ENCODE measurements around the gene NINJ1.

DNA sequence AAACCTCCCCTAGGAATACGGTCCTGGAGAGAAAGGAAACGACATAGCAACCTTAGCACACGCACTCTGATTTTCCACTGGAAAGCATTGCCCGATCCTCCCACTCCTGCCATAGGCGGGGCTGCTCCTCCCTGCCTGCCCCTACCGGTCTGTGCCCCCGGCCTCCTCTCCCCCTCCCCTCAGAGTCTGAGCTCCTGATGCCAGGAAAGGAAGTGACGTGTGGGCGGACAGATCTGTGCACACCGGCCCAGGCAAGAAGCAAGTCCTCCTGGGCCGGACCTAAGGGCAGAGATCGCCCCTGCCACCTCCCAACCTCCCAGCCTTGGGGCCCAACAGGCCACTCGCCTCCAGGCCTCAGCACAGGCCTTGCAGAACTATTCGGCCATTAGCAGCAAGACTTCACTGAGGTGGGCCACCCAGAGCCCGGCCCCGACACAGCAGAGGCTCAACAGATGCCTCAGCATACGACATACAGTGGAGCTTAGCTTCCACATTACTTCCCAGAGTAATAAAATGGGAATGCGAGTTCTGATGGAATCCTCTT, 7.2 kb downstream of the NINJ1 start:
- TF ChIP-seq POLR2A (IDR thresholded peaks at IDR 0.05; ENCODE audit: low read length) (no peak), GATA1 (IDR thresholded peaks at IDR 0.05; ENCODE audit: low read depth, low read length) (no peak)
